Stomach (tissue), 4 donors: Measurements from ENCODE around the gene OR1D5.

Experiments
- CTCF ChIP-seq, 7 experiments: fragments of 450-650 bp in 4 of 7; fragments of 200-600 bp in 3 of 7; sonication (generic) in 3 of 7; IDR thresholded peaks; one replicate each; pipeline ENCODE4 v1.5.1; 2016 to 2019; ENCODE audit warnings: antibody characterized with exemption in 7 of 7, control low read depth in 2 of 7, mild to moderate bottlenecking in 1 of 7
- POLR2A ChIP-seq, 4 donors: fragments of 450-650 bp; IDR thresholded peaks; one replicate each; pipeline ENCODE4 v1.6.1; 2016; ENCODE audit warnings: antibody characterized with exemption in 4 of 4, control low read depth in 2 of 4, mild to moderate bottlenecking in 1 of 4, moderate library complexity in 1 of 4
- POLR2AphosphoS5 ChIP-seq, 3 donors: sonication (generic); formaldehyde crosslinking; IDR thresholded peaks; one replicate each; pipeline ENCODE4 v1.6.1; 2016; ENCODE audit warnings: antibody characterized with exemption in 3 of 3

- no peak for TF ChIP-seq CTCF (IDR thresholded peaks at IDR 0.05)
- no peak for TF ChIP-seq POLR2A (IDR thresholded peaks at IDR 0.05)
- no peak for TF ChIP-seq POLR2AphosphoS5 (IDR thresholded peaks at IDR 0.05)
These were observed 43.0 kb downstream of the OR1D5 start for GRCh38 chr17:3020381-3020780.
